NK-92 (cell line): ENCODE data around the gene LYZL1.
"Not testable (repeated sequence)": the region's sequence is repeated elsewhere in the genome, so short reads cannot be mapped to it uniquely, and the experiment has no call there.

Source experiments
- DNase-seq: peaks from one replicate; lab custom pipeline; 2025; ENCODE audit not compliant: unreplicated experiment; lab: John Stamatoyannopoulos, UW

The LYZL1 gene

GRCh38 chr10:29288906-29289305, at the start of gene LYZL1:
TSS of gene LYZL1 (plus strand) at chr10:29289070. CDS start at chr10:29291868, 2,798 bp downstream.
- not testable (repeated sequence) for DNase-seq

- no peak for DNase-seq
Observed at GRCh38 chr10:29239569-29240472, 49.0 kb upstream of the LYZL1 start.

GRCh38 chr10:29240986-29241660, 47.7 kb upstream of the LYZL1 start:
- DNase-seq, result no peak

GRCh38 chr10:29241925-29242324, 46.9 kb upstream of the LYZL1 start:
- no peak for DNase-seq

GRCh38 chr10:29243066-29243465, 45.8 kb upstream of the LYZL1 start:
- no peak for DNase-seq

- DNase-seq, result no peak
Observed at GRCh38 chr10:29243750-29244149, 45.1 kb upstream of the LYZL1 start.

GRCh38 chr10:29244978-29245377, 43.9 kb upstream of the LYZL1 start:
- DNase-seq, result no peak

- no peak for DNase-seq
Observed at GRCh38 chr10:29245476-29245875, 43.4 kb upstream of the LYZL1 start.

GRCh38 chr10:29246449-29246848, 42.4 kb upstream of the LYZL1 start:
- DNase-seq, result no peak

GRCh38 chr10:29248158-29248557, 40.7 kb upstream of the LYZL1 start:
- DNase-seq, result no peak

- DNase-seq, result no peak
Observed at GRCh38 chr10:29249018-29249417, 39.9 kb upstream of the LYZL1 start.

GRCh38 chr10:29250066-29250465, 38.8 kb upstream of the LYZL1 start:
- DNase-seq, result no peak

GRCh38 chr10:29252811-29253689, 35.8 kb upstream of the LYZL1 start:
- no peak for DNase-seq

- no peak for DNase-seq
Observed at GRCh38 chr10:29253690-29254029, 35.2 kb upstream of the LYZL1 start.

- no peak for DNase-seq
Observed at GRCh38 chr10:29254123-29255046, 34.5 kb upstream of the LYZL1 start.

GRCh38 chr10:29255104-29255503, 33.8 kb upstream of the LYZL1 start:
- no peak for DNase-seq

GRCh38 chr10:29256019-29256418, 32.9 kb upstream of the LYZL1 start:
- DNase-seq, result no peak

GRCh38 chr10:29256586-29256985, 32.3 kb upstream of the LYZL1 start:
- DNase-seq, result no peak

GRCh38 chr10:29257106-29257783, 31.6 kb upstream of the LYZL1 start:
- DNase-seq, result no peak

- DNase-seq, result no peak
Observed at GRCh38 chr10:29257784-29258135, 31.1 kb upstream of the LYZL1 start.
